C4-2B (cell line): Measurements from ENCODE around the gene IL17C.

Experiments
- H3K27ac ChIP-seq: fragments of 450-650 bp; 2 replicates; pipeline ENCODE4 v1.5.1; 2017
- CTCF ChIP-seq: fragments of 450-650 bp; conservative IDR thresholded peaks from 2 replicates; pipeline ENCODE4 v1.5.1; 2017; ENCODE audit warnings: mild to moderate bottlenecking
- ZFX ChIP-seq: fragments of 450-650 bp; IDR thresholded peaks from 2 replicates; pipeline ENCODE4 v1.6.1; 2017

The IL17C gene

DNA sequence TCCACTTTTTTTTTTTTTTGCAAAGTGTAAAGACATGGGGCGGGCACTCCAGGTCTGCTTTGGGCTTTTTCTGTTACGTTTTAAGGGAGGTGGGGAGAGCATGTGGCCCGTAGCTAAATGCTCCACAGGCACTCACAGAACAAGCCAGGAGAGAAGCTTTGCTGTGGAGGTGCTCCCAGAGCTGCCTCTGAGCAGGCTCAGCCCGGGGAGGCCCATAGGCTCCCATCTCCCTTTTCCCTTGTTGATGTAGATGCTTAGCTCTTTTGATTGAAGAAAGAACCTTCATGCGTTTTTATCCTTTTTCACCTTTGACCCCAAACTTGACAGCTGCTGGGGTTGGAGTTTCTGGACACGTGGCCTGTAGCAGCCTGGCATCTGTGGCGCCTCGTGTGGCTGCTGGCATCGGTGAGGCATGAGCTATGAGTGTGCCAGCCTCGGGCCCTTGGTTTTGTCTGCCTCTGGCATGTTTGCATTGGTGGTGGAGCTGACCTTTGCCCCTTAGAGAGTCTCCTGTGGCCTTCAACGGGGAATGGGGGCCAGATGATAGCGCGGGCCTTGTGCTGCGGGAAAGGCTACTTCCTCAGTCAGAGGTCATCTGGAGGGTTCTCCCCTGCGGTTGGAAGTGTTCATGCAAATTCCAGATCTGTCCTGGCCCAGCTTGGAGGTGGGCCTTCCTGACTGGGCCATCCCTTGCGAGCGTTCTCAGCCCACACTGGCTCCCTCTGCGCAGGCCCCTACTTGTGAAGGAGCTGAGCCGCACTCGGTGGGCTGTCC lies 20.0 kb upstream of the IL17C start:
- no peak for TF ChIP-seq CTCF
- TF ChIP-seq ZFX: no peak
- H3K27ac ChIP-seq: peak overlapping the region; percentile 81

DNA sequence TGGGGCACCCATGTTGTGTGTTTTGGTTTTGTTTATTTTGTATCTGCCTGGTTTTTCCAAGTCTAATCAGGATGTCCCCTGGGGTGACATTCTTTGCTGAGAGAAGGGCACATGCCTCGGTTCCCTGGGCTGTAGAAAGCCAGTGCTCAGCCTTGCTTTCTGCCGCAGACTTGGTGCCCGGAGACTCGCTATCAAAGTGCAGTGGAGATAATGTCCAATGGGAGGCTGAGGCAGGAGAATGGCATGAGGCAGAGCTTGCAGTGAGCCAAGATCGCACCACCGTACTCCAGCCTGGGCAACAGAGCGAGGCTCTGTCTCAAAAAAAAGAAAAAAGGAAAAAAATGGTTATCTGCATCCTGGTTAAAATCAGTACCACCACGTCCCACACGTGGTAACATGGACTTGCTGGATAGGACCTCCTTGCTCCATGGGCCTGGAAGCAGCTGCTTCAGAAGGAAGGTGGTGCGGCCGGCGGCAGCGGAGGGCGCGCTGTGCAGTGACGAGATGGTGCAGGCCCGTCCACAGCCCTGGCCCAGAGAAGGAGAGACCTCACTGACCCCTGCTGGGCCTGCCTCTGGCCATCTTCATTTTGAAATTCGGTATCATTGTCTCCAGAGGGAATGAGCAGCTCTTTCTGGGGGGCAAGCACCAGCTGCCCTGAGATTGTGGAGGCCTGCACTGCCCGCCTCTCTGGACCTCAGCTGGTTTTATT lies 19.3 kb upstream of the IL17C start:
- no peak overlapping the region; the same call in 1 of the 2 replicates for H3K27ac ChIP-seq
- TF ChIP-seq ZFX (no peak), CTCF (no peak)

- TF ChIP-seq CTCF (no peak), ZFX (no peak)
- no peak overlapping the region for H3K27ac ChIP-seq
Observed at GRCh38 chr16:88619859-88620815, 18.2 kb upstream of the IL17C start.

- no peak for TF ChIP-seq CTCF
- H3K27ac ChIP-seq: no peak overlapping the region
Observed at GRCh38 chr16:88622125-88622524, 16.2 kb upstream of the IL17C start.

GRCh38 chr16:88622866-88623265 lies 15.5 kb upstream of the IL17C start:
- TF ChIP-seq CTCF (no peak), ZFX (no peak)

GRCh38 chr16:88623858-88624257 lies 14.5 kb upstream of the IL17C start:
- no peak for TF ChIP-seq CTCF
- no peak for TF ChIP-seq ZFX
- no peak overlapping the region for H3K27ac ChIP-seq

More at GRCh38 chr16:88622866-88623265, 15.5 kb upstream of the IL17C start:
- H3K27ac ChIP-seq: no peak overlapping the region
